ENCODE measurements around the gene CROCC2.

CROCC2 gene

DNA sequence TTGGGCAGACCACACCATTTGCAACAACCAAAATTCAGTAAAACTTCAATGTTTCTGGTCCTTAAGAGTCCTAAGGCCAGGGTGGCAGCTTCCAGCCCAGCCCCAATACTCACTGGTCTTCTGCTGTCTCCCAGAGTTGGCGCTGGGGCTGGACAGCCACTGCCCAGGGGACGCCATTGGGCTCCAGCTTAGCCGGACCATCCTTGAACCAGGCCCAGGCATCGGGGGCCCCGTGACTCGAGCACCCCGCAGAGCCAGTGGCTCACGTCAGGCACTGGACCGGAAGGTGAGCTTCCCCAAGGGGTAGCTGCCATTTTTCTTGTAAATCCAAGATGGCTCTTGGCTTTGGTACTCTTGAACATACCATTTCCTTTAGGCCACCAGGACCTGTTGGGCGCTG lies 114.1 kb downstream of the CROCC2 start:
- TF ChIP-seq CTCF (IDR thresholded peaks at IDR 0.05; ENCODE audit: insufficient read depth, low read depth, low read length, missing control alignments): no peak
- DNase-seq (ENCODE audit: low read depth): no peak

GRCh38 chr2:241020629-241021190 lies 114.6 kb downstream of the CROCC2 start:
- TF ChIP-seq CTCF (IDR thresholded peaks at IDR 0.05; ENCODE audit: insufficient read depth, low read depth, low read length, missing control alignments): no peak
- DNase-seq (ENCODE audit: low read depth): no peak
- no peak overlapping the region for H3K4me3 ChIP-seq (ENCODE audit: low read depth, low read length)

More for the DNA sequence above, 114.1 kb downstream of the CROCC2 start:
- H3K4me3 ChIP-seq (ENCODE audit: low read depth, low read length): no peak overlapping the region

GRCh38 chr2:241025639-241026038 lies 119.5 kb downstream of the CROCC2 start:
- no peak overlapping the region for H3K4me3 ChIP-seq (ENCODE audit: low read depth, low read length)
- no peak for TF ChIP-seq CTCF (IDR thresholded peaks at IDR 0.05; ENCODE audit: insufficient read depth, low read depth, low read length, missing control alignments)
- no peak for DNase-seq (ENCODE audit: low read depth)

DNA sequence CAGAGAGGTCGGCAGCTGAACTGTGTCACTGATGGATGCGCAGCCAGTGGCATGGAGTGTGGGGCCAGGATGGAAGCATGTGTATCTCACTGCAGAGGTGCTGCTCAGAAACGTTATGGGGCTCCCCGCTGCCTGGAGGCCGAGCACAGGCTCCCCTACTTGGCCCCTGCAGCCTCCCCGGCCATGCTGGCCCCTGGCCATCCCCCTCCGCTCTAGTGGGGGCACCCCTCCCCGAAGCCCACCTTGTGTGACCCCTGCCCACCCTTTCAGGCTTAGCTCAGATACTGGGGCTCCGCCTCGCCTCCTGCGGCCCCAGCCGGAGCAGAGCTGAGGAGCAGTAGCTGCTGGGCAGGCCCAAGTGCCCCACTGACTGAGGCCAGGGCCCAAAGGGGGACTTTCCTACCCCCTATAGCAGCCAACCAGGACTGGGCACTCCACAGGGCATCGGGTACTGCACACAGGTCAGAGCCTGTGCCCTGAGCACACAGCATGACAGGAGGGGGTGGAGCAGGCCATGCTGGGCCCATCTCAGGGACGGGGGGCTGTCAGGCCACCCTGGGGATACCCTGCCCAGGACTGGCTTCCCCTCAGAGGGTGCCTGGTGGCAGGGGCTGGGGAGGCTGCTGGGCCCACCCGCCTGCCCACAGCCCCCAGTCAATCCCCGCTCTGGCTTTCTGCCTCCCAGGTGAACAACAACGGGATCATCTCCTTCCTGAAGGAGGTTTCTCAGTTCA lies 123.6 kb downstream of the CROCC2 start:
- DNase-seq (ENCODE audit: low read depth): no peak
- no peak overlapping the region for H3K4me3 ChIP-seq (ENCODE audit: low read depth, low read length)
- no peak for TF ChIP-seq CTCF (IDR thresholded peaks at IDR 0.05; ENCODE audit: insufficient read depth, low read depth, low read length, missing control alignments)

DNA sequence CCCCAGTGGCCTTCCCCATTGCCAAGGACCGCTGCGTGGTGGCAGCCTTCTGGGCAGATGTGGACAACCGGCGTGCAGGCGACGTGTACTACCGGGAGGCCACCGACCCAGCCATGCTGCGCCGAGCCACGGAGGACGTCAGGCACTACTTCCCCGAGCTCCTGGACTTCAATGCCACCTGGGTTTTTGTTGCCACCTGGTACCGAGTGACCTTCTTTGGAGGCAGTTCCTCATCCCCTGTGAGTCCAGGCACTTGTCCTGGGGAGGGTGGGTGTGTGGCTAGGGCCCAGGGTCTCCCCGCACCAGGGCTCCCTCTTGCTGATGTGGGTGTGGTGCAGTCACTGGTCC lies 124.2 kb downstream of the CROCC2 start:
- H3K4me3 ChIP-seq (ENCODE audit: low read depth, low read length): no peak overlapping the region
- DNase-seq (ENCODE audit: low read depth): no peak
- no peak for TF ChIP-seq CTCF (IDR thresholded peaks at IDR 0.05; ENCODE audit: insufficient read depth, low read depth, low read length, missing control alignments)

- TF ChIP-seq CTCF (IDR thresholded peaks at IDR 0.05; ENCODE audit: insufficient read depth, low read depth, low read length, missing control alignments): no peak
- no peak for DNase-seq (ENCODE audit: low read depth)
- H3K4me3 ChIP-seq (ENCODE audit: low read depth, low read length): no peak overlapping the region
Measured at GRCh38 chr2:241030883-241031282, 124.7 kb downstream of the CROCC2 start.

Data from GM12865 (cell line).